ENCODE results near the gene RYR2.

Gene RYR2

GRCh38 chr1:237700181-237700580 is 658.2 kb downstream of the RYR2 start:
- in situ Hi-C loops (cut with MboI; ENCODE audit: low sequenced_read_pairs): no loop called here

GRCh38 chr1:237701534-237701933 is 659.5 kb downstream of the RYR2 start:
- in situ Hi-C loops (cut with MboI; ENCODE audit: low sequenced_read_pairs): no loop called here

- in situ Hi-C loops (cut with MboI; ENCODE audit: low sequenced_read_pairs): no loop called here
These were observed 660.2 kb downstream of the RYR2 start for GRCh38 chr1:237702161-237702560.

GRCh38 chr1:237705462-237705861 is 663.5 kb downstream of the RYR2 start:
- in situ Hi-C loops (cut with MboI; ENCODE audit: low sequenced_read_pairs): no loop called here

GRCh38 chr1:237709355-237709754 is 667.4 kb downstream of the RYR2 start:
- in situ Hi-C loops (cut with MboI; ENCODE audit: low sequenced_read_pairs): no loop called here

- in situ Hi-C loops (cut with MboI; ENCODE audit: low sequenced_read_pairs): no loop called here
These were observed 669.3 kb downstream of the RYR2 start for GRCh38 chr1:237711281-237711680.

- in situ Hi-C loops (cut with MboI; ENCODE audit: low sequenced_read_pairs): no loop called here
These were observed 670.1 kb downstream of the RYR2 start for GRCh38 chr1:237712082-237712481.

GRCh38 chr1:237712586-237713157 is 670.7 kb downstream of the RYR2 start:
- in situ Hi-C loops (cut with MboI; ENCODE audit: low sequenced_read_pairs): no loop called here

GRCh38 chr1:237713916-237714315 is 671.9 kb downstream of the RYR2 start:
- in situ Hi-C loops (cut with MboI; ENCODE audit: low sequenced_read_pairs): no loop called here

- in situ Hi-C loops (cut with MboI; ENCODE audit: low sequenced_read_pairs): no loop called here
These were observed 675.1 kb downstream of the RYR2 start for GRCh38 chr1:237717106-237717505.

GRCh38 chr1:237730826-237731350 is 688.9 kb downstream of the RYR2 start:
- in situ Hi-C loops (cut with MboI; ENCODE audit: low sequenced_read_pairs): no loop called here

- in situ Hi-C loops (cut with MboI; ENCODE audit: low sequenced_read_pairs): no loop called here
These were observed 690.7 kb downstream of the RYR2 start for GRCh38 chr1:237732657-237733056.

GRCh38 chr1:237736372-237737029 is 694.5 kb downstream of the RYR2 start:
- in situ Hi-C loops (cut with MboI; ENCODE audit: low sequenced_read_pairs): no loop called here

GRCh38 chr1:237737448-237737847 is 695.5 kb downstream of the RYR2 start:
- in situ Hi-C loops (cut with MboI; ENCODE audit: low sequenced_read_pairs): no loop called here

- in situ Hi-C loops (cut with MboI; ENCODE audit: low sequenced_read_pairs): no loop called here
These were observed 696.1 kb downstream of the RYR2 start for GRCh38 chr1:237737938-237738610.

- in situ Hi-C loops (cut with MboI; ENCODE audit: low sequenced_read_pairs): no loop called here
These were observed 698.9 kb downstream of the RYR2 start for GRCh38 chr1:237740846-237741245.

- in situ Hi-C loops (cut with MboI; ENCODE audit: low sequenced_read_pairs): no loop called here
These were observed 703.6 kb downstream of the RYR2 start for GRCh38 chr1:237745545-237745944.

- in situ Hi-C loops (cut with MboI; ENCODE audit: low sequenced_read_pairs): no loop called here
These were observed 706.4 kb downstream of the RYR2 start for GRCh38 chr1:237748171-237748960.

GRCh38 chr1:237749122-237749521 is 707.1 kb downstream of the RYR2 start:
- in situ Hi-C loops (cut with MboI; ENCODE audit: low sequenced_read_pairs): no loop called here

- in situ Hi-C loops (cut with MboI; ENCODE audit: low sequenced_read_pairs): no loop called here
These were observed 709.1 kb downstream of the RYR2 start for GRCh38 chr1:237751090-237751489.

GRCh38 chr1:237754627-237755026 is 712.6 kb downstream of the RYR2 start:
- in situ Hi-C loops (cut with MboI; ENCODE audit: low sequenced_read_pairs): no loop called here

Data from HL-60/S4 treated with retinoic acid at 250 ng/mL for 4 days and 3 days (cell line).